Activated naive CD4-positive, alpha-beta T cell treated with anti-CD3 and anti-CD28 coated beads for 36 hours (primary cell): ENCODE measurements around the gene CRYBG1. TPM values are rescaled to one million over a fixed set of nuclear protein-coding genes. Genes with fewer than 3 reads are reported as not detected.
A peak's percentile ranks its signal among the peaks of the same experiment; 100 is the strongest.
"Not testable (repeated sequence)": the region's sequence is repeated elsewhere in the genome, so short reads cannot be mapped to it uniquely, and the experiment has no call there.

Experiments used
- CTCF ChIA-PET: fragments of 350-600 bp; sonication (Branson Sonifier 250); formaldehyde crosslinking; loops from one replicate; lab custom pipeline; 2021; ENCODE audit warnings: antibody characterized with exemption; lab: Charles Lee
- DNase-seq: peaks from one replicate; pipeline ENCODE4 v3.0.0-alpha.2; 2020
- H3K27ac Mint-ChIP-seq: one replicate; pipeline ENCODE4 v1.8.0; 2021; ENCODE audit warnings: mild to moderate bottlenecking, mixed read lengths
- H3K27me3 Mint-ChIP-seq: one replicate; pipeline ENCODE4 v1.8.0; 2021; ENCODE audit warnings: low read depth, mixed read lengths
- H3K36me3 Mint-ChIP-seq: one replicate; pipeline ENCODE4 v1.8.0; 2021; ENCODE audit warnings: low read depth, mixed read lengths
- H3K4me1 Mint-ChIP-seq: one replicate; pipeline ENCODE4 v1.8.0; 2021; ENCODE audit warnings: low read depth, mixed read lengths
- H3K4me3 Mint-ChIP-seq: one replicate; pipeline ENCODE4 v1.8.0; 2021; ENCODE audit warnings: mild to moderate bottlenecking, moderate library complexity, mixed read lengths
- H3K9me3 Mint-ChIP-seq: one replicate; pipeline ENCODE4 v1.8.0; 2021; ENCODE audit warnings: mixed read lengths
- intact Hi-C: fragments of 100-400 bp; cut with micrococcal nuclease; formaldehyde crosslinking; loops from one replicate; pipeline ENCODE4 v1.15.1; 2023
- total RNA-seq, 2 experiments: library from RNA; stranded (reverse); gene quantifications; one replicate each; pipeline ENCODE4 v1.2.3, GENCODE V29; 2021

The CRYBG1 gene
- total RNA-seq, 2 experiments from 2014 or later: 12.9 to 13.0 TPM

DNA sequence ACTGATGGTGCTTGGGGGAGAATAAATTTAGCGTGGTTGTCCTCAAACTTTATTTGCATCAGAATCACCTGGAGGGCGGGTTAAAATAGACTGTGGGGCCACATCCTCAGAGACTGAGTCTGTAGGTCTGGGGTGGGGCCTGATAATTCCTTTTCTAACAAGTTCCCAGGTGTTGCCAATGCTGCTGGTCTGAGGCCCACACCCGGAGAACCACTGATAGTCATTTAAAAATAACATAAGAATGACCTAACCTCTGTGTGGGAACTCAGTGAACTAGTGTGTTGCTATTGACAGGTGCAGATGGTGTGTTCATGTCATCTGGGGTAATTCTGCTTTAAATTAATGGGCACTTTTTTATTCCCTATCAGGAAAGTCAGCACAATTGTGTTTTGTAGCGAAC, 204.0 kb downstream of the CRYBG1 start:
- CTCF ChIA-PET: interaction anchor here (0.7 to 13.9 kb wide), 6 partner anchors 9 to 224 kb away, joined by 3 to 361 read pairs (median 18); no protein-coding TSS in a partner anchor
- Mint-ChIP-seq H3K9me3 (no peaks in the 10 kb centered on the region), H3K27ac (no peak overlapping the region), H3K4me1 (peaks cover 17% of the 10 kb centered on the region), H3K27me3 (no peaks in the 10 kb centered on the region), H3K4me3 (no peak overlapping the region), H3K36me3 (peaks cover 12% of the 10 kb centered on the region)
- no peak for DNase-seq
- intact Hi-C loops: no loop called here

DNA sequence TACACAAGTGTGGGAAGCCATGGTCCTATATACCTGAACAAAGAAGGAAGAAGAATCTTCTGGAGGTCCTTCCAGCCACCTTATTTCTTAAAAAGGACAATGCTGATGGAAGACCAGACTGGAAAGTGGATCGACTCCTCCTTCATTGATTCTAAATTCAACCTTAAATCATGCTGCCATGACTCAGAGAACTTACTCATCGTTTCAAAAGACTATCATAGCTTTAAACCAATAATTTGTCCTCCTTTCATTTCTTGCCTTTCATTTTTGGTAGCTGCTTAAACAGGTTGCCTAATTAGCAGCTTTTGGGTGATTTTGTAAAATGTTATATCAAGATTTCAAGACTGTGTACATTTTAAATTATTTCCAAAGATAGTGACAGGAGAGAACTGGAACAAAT, 208.0 kb downstream of the CRYBG1 start:
- peaks cover 7% of the 10 kb centered on the region for H3K36me3 Mint-ChIP-seq
- intact Hi-C loops: no loop called here

DNA sequence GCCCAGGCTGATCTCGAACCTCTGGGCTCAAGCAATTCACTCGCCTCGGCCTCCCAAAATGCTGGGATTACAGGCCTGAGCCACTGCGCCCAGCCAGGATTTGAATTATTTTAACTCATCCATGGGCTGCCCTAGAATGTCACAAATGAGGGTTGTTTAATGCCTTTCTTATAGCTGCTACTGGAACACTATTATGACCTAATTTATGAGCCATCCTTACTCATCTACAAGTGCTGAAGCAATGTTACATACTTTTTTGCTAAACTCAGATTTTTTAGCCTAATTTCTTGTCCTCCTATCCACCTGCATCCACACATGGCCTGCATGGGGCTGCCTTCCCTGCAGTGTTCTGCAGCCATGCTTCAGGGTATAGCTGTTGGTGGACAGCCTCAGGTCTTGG, 208.9 kb downstream of the CRYBG1 start:
- Mint-ChIP-seq H3K4me1 (peaks cover 7% of the 10 kb centered on the region), H3K27me3 (no peaks in the 10 kb centered on the region), H3K27ac (no peak overlapping the region), H3K36me3 (peaks cover 7% of the 10 kb centered on the region), H3K4me3 (no peak overlapping the region), H3K9me3 (no peaks in the 10 kb centered on the region)
- no peak for DNase-seq
- intact Hi-C loops: no loop called here
- CTCF ChIA-PET: interaction anchor here (1.2 to 13.9 kb wide), 4 partner anchors 123 to 410 kb away, joined by 4 to 361 read pairs (median 4); no protein-coding TSS in a partner anchor

More for the DNA sequence above, 208.0 kb downstream of the CRYBG1 start:
- CTCF ChIA-PET: interaction anchor here (0.6 to 13.9 kb wide), 6 partner anchors 13 to 232 kb away, joined by 3 to 361 read pairs (median 6); no protein-coding TSS in a partner anchor
- no peak overlapping the region for H3K27ac Mint-ChIP-seq
- no peak for DNase-seq
- H3K27me3 Mint-ChIP-seq: no peaks in the 10 kb centered on the region
- H3K9me3 Mint-ChIP-seq: no peaks in the 10 kb centered on the region
- H3K4me3 Mint-ChIP-seq: no peak overlapping the region
- H3K4me1 Mint-ChIP-seq: peaks cover 7% of the 10 kb centered on the region

DNA sequence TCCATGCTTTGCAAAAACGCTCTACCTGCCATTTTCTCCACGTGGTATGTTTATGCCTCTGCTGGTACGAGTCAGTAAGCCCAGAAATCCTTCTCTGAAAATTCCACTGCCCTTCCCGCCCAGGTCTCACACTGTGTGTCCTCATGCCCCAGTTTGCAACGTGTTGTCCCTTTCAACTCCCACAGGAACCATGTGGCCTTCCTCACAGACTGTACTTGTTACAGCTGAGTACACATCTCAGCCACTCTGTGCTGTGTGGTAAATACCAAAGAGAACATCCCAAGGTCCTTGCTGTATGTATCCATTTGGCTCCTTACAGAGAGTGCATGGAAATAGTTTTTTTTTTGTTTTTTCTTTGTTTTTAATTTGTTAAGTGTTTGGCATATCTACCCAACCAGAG, 211.9 kb downstream of the CRYBG1 start:
- H3K9me3 Mint-ChIP-seq: no peaks in the 10 kb centered on the region
- peaks cover 3% of the 10 kb centered on the region for H3K36me3 Mint-ChIP-seq
- CTCF ChIA-PET: interaction anchor here (0.5 to 13.9 kb wide), 5 partner anchors 9 to 407 kb away, joined by 3 to 361 read pairs (median 6); no protein-coding TSS in a partner anchor

DNA sequence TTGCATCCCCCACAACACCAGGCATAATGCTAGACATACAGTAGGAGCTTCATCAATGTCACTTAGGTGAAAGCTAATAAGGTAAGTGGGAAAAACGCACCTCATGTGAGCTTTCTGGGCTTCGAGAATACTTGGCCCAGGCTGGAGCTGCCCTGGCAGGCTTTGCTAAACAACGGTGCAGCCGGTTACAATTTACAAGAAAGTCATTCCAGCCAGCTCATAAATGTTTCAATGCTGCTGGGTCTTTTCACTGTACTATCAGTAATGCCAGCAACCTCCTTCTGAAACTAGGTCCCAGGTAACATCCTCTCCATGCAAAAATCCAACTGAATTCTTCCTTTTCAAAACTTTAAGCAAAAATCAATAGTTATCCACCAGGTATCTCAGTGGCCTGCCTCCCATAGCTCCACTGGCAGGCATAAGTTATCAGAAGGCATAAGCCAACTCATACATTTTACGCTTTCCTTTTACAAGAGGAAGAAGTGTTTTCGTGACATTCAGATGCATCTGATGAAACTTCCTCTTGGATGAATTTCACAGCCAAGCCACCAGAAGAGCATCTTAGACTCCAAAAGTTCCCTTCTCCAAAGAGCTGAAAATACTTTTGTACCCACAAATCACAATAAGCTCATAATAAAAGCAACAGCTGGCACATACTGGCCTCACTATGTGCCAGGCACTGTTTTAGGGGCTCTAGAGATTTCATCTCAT, 212.5 kb downstream of the CRYBG1 start:
- H3K4me3 Mint-ChIP-seq: no peak overlapping the region
- no peaks in the 10 kb centered on the region for H3K27me3 Mint-ChIP-seq
- intact Hi-C loops: no loop called here
- peak overlapping the region; percentile 20 for H3K27ac Mint-ChIP-seq
- CTCF ChIA-PET: interaction anchor here (0.5 to 13.9 kb wide), 6 partner anchors 8 to 1926 kb away, joined by 3 to 361 read pairs (median 4); no protein-coding TSS in a partner anchor
- no peak for DNase-seq
- no peaks in the 10 kb centered on the region for H3K9me3 Mint-ChIP-seq
- H3K4me1 Mint-ChIP-seq: peaks cover 7% of the 10 kb centered on the region
- H3K36me3 Mint-ChIP-seq: no peaks in the 10 kb centered on the region

More for the DNA sequence above, 211.9 kb downstream of the CRYBG1 start:
- Mint-ChIP-seq H3K4me3 (no peak overlapping the region), H3K27me3 (no peaks in the 10 kb centered on the region), H3K4me1 (peaks cover 7% of the 10 kb centered on the region), H3K27ac (no peak overlapping the region)
- DNase-seq: no peak
- intact Hi-C loops: no loop called here

DNA sequence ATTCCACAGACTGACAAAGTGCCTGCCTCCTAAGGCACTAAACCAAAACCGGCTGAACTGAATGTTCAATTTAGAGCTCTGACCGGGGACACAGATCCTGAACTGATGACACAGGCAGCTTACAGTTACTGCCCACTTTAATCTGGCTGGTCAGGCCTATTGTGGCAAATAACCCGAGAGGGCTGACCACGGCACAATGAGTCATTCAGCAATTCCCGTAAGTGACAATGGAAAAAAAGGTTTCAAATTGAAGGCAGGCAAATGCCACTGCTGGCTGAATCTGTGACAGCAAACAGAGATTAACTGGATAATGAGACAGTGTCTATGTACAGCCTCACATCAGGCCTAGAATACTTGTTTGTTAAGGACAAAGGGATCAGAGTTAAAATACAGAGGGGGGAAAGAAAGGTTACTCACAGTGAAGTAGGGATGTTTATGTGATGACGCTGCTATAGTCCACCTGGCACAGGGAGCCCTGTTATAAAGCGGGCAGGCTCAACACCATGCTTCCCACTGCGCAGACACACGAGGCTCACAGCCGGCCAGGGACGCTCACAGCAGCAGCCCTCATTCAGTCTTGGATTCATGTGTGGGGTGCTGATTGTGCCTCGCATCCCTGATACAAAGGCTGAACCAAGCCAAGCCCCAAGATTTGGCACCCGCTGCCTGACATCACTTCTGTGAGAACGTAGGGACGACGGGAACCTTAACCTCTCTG, 214.4 kb downstream of the CRYBG1 start:
- H3K4me1 Mint-ChIP-seq: peaks cover 3% of the 10 kb centered on the region
- no peaks in the 10 kb centered on the region for H3K27me3 Mint-ChIP-seq
- CTCF ChIA-PET: interaction anchor here (1.8 to 13.9 kb wide), 2 partner anchors 8 to 129 kb away, joined by 4 to 361 read pairs; no protein-coding TSS in a partner anchor
- intact Hi-C loops: no loop called here
- no peaks in the 10 kb centered on the region for H3K36me3 Mint-ChIP-seq
- no peak overlapping the region for H3K4me3 Mint-ChIP-seq
- DNase-seq: no peak
- H3K27ac Mint-ChIP-seq: no peak overlapping the region
- no peaks in the 10 kb centered on the region for H3K9me3 Mint-ChIP-seq

DNA sequence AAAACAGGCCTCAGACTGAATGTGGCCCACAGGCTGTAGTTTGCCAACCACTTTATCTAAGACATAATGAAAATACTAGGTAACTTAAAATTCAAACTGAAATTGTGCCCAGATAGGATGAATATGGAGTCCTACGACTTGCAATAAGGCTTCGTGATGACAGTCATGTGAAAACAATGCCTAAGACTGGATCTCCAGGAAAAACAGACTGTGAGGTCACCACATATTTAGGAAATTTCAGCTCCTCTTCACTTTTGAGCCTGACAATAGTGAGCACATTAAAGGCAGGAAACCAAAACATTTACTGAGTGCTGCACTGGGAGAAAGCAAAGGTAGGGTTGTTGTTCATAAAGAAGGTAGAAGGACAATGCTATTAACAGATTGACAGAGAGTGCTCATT, 218.8 kb downstream of the CRYBG1 start:
- CTCF ChIA-PET: interaction anchor here (0.6 to 1.5 kb wide), 4 partner anchors 14 to 134 kb away, joined by 3 to 6 read pairs (median 4); no protein-coding TSS in a partner anchor
- H3K36me3 Mint-ChIP-seq: peaks cover 4% of the 10 kb centered on the region
- no peak for DNase-seq
- H3K27me3 Mint-ChIP-seq: no peaks in the 10 kb centered on the region
- no peak overlapping the region for H3K4me3 Mint-ChIP-seq
- H3K4me1 Mint-ChIP-seq: peaks cover 3% of the 10 kb centered on the region
- intact Hi-C loops: no loop called here
- no peaks in the 10 kb centered on the region for H3K9me3 Mint-ChIP-seq
- H3K27ac Mint-ChIP-seq: no peak overlapping the region

DNA sequence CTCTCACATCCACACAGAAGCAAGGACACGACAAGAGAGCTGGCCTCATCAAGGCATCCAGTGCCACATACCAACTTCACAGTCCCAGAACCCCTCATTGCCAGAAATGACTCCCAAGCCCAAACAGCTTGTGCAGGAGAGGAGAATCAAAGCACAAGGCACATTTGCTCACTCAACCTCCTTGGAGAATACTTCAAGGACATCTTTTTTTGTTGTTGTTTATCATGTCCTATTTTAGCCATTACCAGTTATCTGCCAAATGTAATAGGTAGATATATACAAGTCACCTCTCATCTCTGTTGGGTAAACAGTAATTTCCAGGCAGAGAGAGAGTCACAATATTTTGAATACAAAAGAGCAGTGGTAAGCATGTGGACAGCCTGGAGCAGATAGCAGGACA, 221.0 kb downstream of the CRYBG1 start:
- intact Hi-C loops: no loop called here
- Mint-ChIP-seq H3K36me3 (peaks cover 4% of the 10 kb centered on the region), H3K4me3 (no peak overlapping the region), H3K9me3 (no peaks in the 10 kb centered on the region), H3K27me3 (no peaks in the 10 kb centered on the region), H3K4me1 (no peaks in the 10 kb centered on the region), H3K27ac (no peak overlapping the region)
- CTCF ChIA-PET: interaction anchor here (0.9 kb wide), 1 partner anchor 9 kb away, joined by 3 read pairs; no protein-coding TSS in a partner anchor
- DNase-seq: no peak

DNA sequence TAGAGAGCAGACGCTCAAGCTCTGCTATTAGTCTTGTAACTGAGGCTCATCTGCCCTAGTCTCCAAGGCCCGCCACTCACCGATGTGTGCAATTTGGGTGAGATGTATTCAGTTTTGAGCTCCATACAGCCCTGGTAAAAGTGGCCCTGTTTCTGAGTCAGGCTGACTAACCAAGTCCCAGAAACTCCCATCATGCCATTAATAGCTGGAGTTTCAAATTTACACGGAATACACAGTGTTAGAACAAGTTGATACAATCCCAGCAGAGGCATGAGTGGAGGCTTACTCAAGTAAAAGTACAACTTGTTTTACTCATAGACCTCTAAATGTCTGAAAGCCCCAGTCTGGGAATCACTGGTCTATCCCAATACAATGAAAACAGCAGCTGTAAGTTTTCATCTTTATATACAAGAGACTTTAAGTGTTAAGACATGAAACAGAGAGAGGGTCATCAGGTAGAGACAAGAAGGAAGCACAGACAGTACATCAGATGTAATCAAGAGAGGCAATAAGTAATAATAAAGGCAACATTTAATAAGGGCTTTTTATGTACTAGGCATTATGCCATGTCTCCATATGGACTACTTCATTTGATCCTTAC, 226.4 kb downstream of the CRYBG1 start:
- no peaks in the 10 kb centered on the region for H3K4me1 Mint-ChIP-seq
- H3K27me3 Mint-ChIP-seq: no peaks in the 10 kb centered on the region
- H3K36me3 Mint-ChIP-seq: peaks cover 7% of the 10 kb centered on the region
- intact Hi-C loops: no loop called here
- no peak overlapping the region for H3K27ac Mint-ChIP-seq
- CTCF ChIA-PET: interaction anchor here (1.3 kb wide), 1 partner anchor 142 kb away, joined by 4 read pairs; no protein-coding TSS in a partner anchor
- no peaks in the 10 kb centered on the region for H3K9me3 Mint-ChIP-seq
- no peak for DNase-seq
- H3K4me3 Mint-ChIP-seq: no peak overlapping the region

DNA sequence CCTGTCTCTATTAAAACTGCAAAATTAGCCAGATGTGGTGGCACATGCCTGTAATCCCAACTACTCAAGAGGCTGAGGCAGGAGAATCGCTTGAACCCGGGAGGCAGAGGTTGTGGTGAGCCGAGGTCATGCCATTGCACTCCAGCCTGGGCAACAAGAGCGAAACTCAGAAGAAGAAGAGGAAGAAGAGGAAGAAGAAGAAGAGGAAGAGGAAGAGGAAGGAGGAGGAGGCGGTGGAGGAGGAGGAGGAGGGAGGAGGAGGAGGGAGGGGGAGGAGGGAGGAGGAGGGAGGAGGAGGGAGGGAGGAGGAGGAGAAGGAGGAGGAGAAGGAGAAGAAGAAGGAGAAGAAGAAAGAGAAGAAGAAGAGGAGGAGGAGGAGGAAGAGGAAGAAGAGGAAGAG, 228.4 kb downstream of the CRYBG1 start:
- H3K27ac Mint-ChIP-seq, intact Hi-C loops, DNase-seq, H3K4me3 Mint-ChIP-seq, H3K36me3 Mint-ChIP-seq, H3K9me3 Mint-ChIP-seq, H3K27me3 Mint-ChIP-seq, H3K4me1 Mint-ChIP-seq: not testable (repeated sequence)
- CTCF ChIA-PET: interaction anchor here (1.3 kb wide), 1 partner anchor 17 kb away, joined by 4 read pairs; no protein-coding TSS in a partner anchor

DNA sequence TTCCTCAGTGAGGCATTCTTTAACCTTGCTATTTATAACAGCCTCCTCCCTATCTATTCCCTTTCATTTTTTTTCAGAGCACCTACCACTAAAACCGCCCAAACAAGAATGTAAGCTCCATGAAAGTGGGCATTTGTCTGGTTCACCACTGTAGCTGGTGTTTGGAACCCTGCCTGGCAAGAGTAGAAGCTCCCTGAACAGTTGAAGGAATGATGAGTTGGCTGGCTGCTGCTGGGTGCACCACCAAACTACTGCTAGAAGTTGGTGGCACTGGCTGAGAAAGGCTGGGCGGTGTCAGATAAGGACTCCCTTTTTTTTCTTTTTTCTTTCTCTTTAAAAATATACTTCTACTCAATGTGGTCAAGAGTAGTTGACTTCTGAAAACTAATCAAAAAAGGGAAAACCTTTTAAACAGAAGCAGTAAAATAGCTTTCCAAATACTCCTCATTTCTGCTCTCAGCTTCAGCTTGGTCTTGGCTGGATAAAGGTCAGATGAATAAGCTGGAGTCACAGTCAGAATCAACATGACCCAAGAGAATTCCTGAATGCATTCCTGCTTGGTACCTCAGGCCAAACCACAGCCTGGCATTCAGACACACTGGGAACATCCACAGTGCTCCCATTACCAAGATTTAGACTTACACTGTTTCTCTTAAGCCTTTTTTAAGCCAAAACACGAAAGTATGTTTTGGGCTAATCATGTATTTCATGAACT, 230.8 kb downstream of the CRYBG1 start:
- Mint-ChIP-seq H3K9me3 (no peaks in the 10 kb centered on the region), H3K4me3 (no peak overlapping the region), H3K4me1 (no peaks in the 10 kb centered on the region), H3K36me3 (peaks cover 3% of the 10 kb centered on the region), H3K27me3 (no peaks in the 10 kb centered on the region), H3K27ac (no peak overlapping the region)
- intact Hi-C loops: no loop called here
- DNase-seq: no peak
- CTCF ChIA-PET: interaction anchor here (0.7 to 1.4 kb wide), 4 partner anchors 146 to 388 kb away, joined by 3 to 5 read pairs (median 3); no protein-coding TSS in a partner anchor
